Vagina (tissue), 2 donors: ENCODE data around the gene CLEC12A.

Experiments
- CTCF ChIP-seq, 3 experiments: fragments of 450-650 bp in 2 of 3; fragments of 200-600 bp in 1 of 3; sonication (generic) in 1 of 3; IDR thresholded peaks; one replicate each; pipeline ENCODE4 v1.5.1; 2017 to 2019; ENCODE audit warnings: antibody characterized with exemption in 3 of 3, mild to moderate bottlenecking in 2 of 3, moderate library complexity in 2 of 3
- POLR2A ChIP-seq, 2 donors: fragments of 450-650 bp; IDR thresholded peaks; one replicate each; pipeline ENCODE4 v1.6.1; 2017; ENCODE audit warnings: antibody characterized with exemption in 2 of 2, mild to moderate bottlenecking in 2 of 2, moderate library complexity in 2 of 2
- POLR2AphosphoS5 ChIP-seq, 2 donors: sonication (generic); formaldehyde crosslinking; IDR thresholded peaks; one replicate each; pipeline ENCODE4 v1.9.0; 2017; ENCODE audit warnings: antibody characterized with exemption in 2 of 2, mild to moderate bottlenecking in 2 of 2, low read depth in 1 of 2; ENCODE audit not compliant: insufficient read depth in 1 of 2

DNA sequence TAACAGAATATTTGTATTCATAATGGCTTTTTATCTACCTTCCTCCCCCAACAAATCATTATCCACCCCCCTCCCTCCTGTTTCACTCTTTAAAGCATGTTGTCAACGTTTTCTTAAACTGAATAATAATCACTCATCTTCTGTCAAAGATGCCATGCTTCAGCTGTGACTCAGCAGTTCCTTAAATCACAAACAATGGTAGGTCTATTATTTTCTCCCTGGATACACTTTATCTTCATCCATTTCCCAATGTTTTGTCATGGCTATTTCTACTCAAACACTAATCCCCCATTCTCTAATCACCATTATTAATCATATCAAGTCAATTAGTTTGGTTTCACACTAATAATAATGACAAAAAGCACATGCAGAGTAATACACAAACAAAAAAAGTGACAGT lies 45.7 kb downstream of the CLEC12A start:
- TF ChIP-seq CTCF (IDR thresholded peaks at IDR 0.05) (no peak), POLR2A (IDR thresholded peaks at IDR 0.05) (no peak), POLR2AphosphoS5 (IDR thresholded peaks at IDR 0.05; ENCODE audit: insufficient read depth in 1 of 2, low read depth in 1 of 2) (no peak)
